HepG2 (cell line): ENCODE results near the gene TANC1. TPM values are rescaled to one million over a fixed set of nuclear protein-coding genes. Genes with fewer than 3 reads are reported as not detected.

Experiments
- NCOA2 ChIP-seq: sonication (generic); formaldehyde crosslinking; IDR thresholded peaks from 2 replicates; pipeline ENCODE4 v1.8.0; 2022; ENCODE audit warnings: inconsistent platforms
- PRDM10 ChIP-seq: sonication (generic); formaldehyde crosslinking; IDR thresholded peaks from 2 replicates; pipeline ENCODE4 v1.4.0; 2020; ENCODE audit warnings: low read depth, missing genetic modification reagents
- ZBTB7B ChIP-seq: sonication (generic); formaldehyde crosslinking; IDR thresholded peaks from 2 replicates; pipeline ENCODE4 v1.4.0; 2020; ENCODE audit warnings: missing genetic modification reagents
- ZNF335 ChIP-seq: sonication (generic); formaldehyde crosslinking; IDR thresholded peaks from 2 replicates; pipeline ENCODE4 v1.4.0; 2020; ENCODE audit warnings: missing genetic modification reagents
- ZNF501 ChIP-seq: sonication (generic); formaldehyde crosslinking; IDR thresholded peaks from 2 replicates; pipeline ENCODE4 v1.5.1; 2020; ENCODE audit warnings: mild to moderate bottlenecking, moderate library complexity, missing genetic modification reagents
- ZNF687 ChIP-seq: sonication (generic); formaldehyde crosslinking; IDR thresholded peaks from 2 replicates; pipeline ENCODE4 v1.5.1; 2020; ENCODE audit warnings: mild to moderate bottlenecking, missing genetic modification reagents, moderate library complexity
- ZNF768 ChIP-seq: sonication (generic); formaldehyde crosslinking; IDR thresholded peaks from 2 replicates; pipeline ENCODE4 v1.4.0; 2020; ENCODE audit warnings: missing genetic modification reagents
- polyA plus RNA-seq, 8 experiments: library from polyadenylated mRNA; depleted of rRNA in 3 of 8; stranded (reverse) in 7 of 8; unstranded in 1 of 8; fragments of >200 nt; fragmentation: Illumina TruSeq in 4 of 8; extraction: Trizol in 4 of 8; gene quantifications; 2 replicates each; pipeline versions ENCODE4 v1.2.1 to v1.2.3, GENCODE V29; 2011 to 2016; ENCODE audit warnings: low read depth in 4 of 8, missing spikeins in 1 of 8, mixed read lengths in 1 of 8; ENCODE audit not compliant: insufficient read depth in 1 of 8
- total RNA-seq, 5 experiments: library from RNA; depleted of rRNA; stranded (reverse); fragments of >200 nt; fragmentation: Illumina TruSeq; extraction: Trizol; gene quantifications; 2 replicates each; pipeline ENCODE4 v1.2.3, GENCODE V29; 2016; ENCODE audit warnings: low read depth in 1 of 5
- TF ChIP-seq, protein P1 (sequence below): sonication (generic); formaldehyde crosslinking; IDR thresholded peaks from 2 replicates; pipeline ENCODE4 v1.5.1; 2020; ENCODE audit warnings: missing genetic modification reagents, mild to moderate bottlenecking, borderline replicate concordance
- TF ChIP-seq, protein P2 (sequence below): sonication (generic); formaldehyde crosslinking; IDR thresholded peaks from 2 replicates; pipeline ENCODE4 v1.4.0; 2020; ENCODE audit warnings: missing genetic modification reagents
- TF ChIP-seq, protein P3 (sequence below): sonication (generic); formaldehyde crosslinking; IDR thresholded peaks from 2 replicates; pipeline ENCODE4 v1.8.0; 2022; ENCODE audit warnings: mild to moderate bottlenecking, missing genetic modification reagents; ENCODE audit not compliant: insufficient replicate concordance

TANC1 gene
- total and polyA plus RNA-seq, 2 of the 13 experiments (the other 11 are each of a cell fraction or from before 2014, with no cell fraction given) = 2.3 to 5.6 TPM

GRCh38 chr2:158968396-158969161, at the start of gene TANC1 (continued):
- TF ChIP-seq, protein P1, sequence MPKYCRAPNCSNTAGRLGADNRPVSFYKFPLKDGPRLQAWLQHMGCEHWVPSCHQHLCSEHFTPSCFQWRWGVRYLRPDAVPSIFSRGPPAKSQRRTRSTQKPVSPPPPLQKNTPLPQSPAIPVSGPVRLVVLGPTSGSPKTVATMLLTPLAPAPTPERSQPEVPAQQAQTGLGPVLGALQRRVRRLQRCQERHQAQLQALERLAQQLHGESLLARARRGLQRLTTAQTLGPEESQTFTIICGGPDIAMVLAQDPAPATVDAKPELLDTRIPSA (CRISPR knock-in tag) = 0 out of 2 replicates have a peak, but pooled peaks have one; percentile 40
- TF ChIP-seq PRDM10 (CRISPR knock-in tag) (no peak), ZNF335 (no peak), NCOA2 (peak; percentile 25; the same call in 1 of the 2 replicates), ZNF687 (CRISPR knock-in tag) (peak; percentile 87), ZNF768 (CRISPR knock-in tag) (peak; percentile 46; the same call in 1 of the 2 replicates), ZBTB7B (CRISPR knock-in tag) (peak; percentile 28; the same call in 1 of the 2 replicates), ZNF501 (0 out of 2 replicates have a peak, but pooled peaks have one; percentile 25)
- TF ChIP-seq, protein P2, sequence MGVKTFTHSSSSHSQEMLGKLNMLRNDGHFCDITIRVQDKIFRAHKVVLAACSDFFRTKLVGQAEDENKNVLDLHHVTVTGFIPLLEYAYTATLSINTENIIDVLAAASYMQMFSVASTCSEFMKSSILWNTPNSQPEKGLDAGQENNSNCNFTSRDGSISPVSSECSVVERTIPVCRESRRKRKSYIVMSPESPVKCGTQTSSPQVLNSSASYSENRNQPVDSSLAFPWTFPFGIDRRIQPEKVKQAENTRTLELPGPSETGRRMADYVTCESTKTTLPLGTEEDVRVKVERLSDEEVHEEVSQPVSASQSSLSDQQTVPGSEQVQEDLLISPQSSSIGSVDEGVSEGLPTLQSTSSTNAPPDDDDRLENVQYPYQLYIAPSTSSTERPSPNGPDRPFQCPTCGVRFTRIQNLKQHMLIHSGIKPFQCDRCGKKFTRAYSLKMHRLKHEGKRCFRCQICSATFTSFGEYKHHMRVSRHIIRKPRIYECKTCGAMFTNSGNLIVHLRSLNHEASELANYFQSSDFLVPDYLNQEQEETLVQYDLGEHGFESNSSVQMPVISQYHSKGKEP (CRISPR knock-in tag) = 0 out of 2 replicates have a peak, but pooled peaks have one; percentile 16
- TF ChIP-seq, protein P3, sequence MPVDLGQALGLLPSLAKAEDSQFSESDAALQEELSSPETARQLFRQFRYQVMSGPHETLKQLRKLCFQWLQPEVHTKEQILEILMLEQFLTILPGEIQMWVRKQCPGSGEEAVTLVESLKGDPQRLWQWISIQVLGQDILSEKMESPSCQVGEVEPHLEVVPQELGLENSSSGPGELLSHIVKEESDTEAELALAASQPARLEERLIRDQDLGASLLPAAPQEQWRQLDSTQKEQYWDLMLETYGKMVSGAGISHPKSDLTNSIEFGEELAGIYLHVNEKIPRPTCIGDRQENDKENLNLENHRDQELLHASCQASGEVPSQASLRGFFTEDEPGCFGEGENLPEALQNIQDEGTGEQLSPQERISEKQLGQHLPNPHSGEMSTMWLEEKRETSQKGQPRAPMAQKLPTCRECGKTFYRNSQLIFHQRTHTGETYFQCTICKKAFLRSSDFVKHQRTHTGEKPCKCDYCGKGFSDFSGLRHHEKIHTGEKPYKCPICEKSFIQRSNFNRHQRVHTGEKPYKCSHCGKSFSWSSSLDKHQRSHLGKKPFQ = peak; percentile 55
